K562 (cell line): Measurements from ENCODE around the gene LRCH1. TPM values are rescaled to one million over a fixed set of nuclear protein-coding genes. Genes with fewer than 3 reads are reported as not detected.

Experiments
- ATAC-seq: fragments of 200-7000 bp; cut with Tn5 transposase; 3 replicates; pipeline ENCODE4 v1.9.1; 2020; ENCODE audit warnings: moderate library complexity
- BruUV-seq: library from RNA; stranded (reverse); fragments of 400-500 nt; replicated peaks from 2 replicates; lab custom pipeline; 2021; lab: Mats Ljungman, UMichigan
- CTCF ChIA-PET: fragments of 300-600 bp; formaldehyde crosslinking; extraction: SDS; loops from one replicate; lab custom pipeline; 2021; ENCODE audit warnings: low intra/inter-chr PET ratio; lab: Yijun Ruan, JAX
- POLR2A ChIA-PET: fragments of 300-600, 350-650 bp; sonication (Branson Sonifier 250); formaldehyde crosslinking; extraction: SDS; loops from one replicate; lab custom pipeline; 2021; ENCODE audit warnings: antibody characterized with exemption, inconsistent platforms; lab: Yijun Ruan, JAX
- DNase-seq, 4 experiments: peaks; one replicate each; pipeline versions ENCODE4 v3.0.0 to v3.0.0-alpha.2; 2011 to 2018; ENCODE audit warnings: low spot score in 3 of 4, mixed read lengths in 3 of 4; ENCODE audit errors: extremely low read depth in 1 of 4
- FAIRE-seq: peaks from 2 replicates; lab custom pipeline; 2011; peaks lifted over from hg19 to GRCh38; lab: Jason Lieb, UNC
- H2AFZ ChIP-seq: 2 replicates; pipeline ENCODE4 v1.6.0; 2011; ENCODE audit warnings: low read depth, low read length, control low read depth, inconsistent platforms
- H3K27ac ChIP-seq: fragments of 200-600 bp; 3 replicates; pipeline ENCODE4 v1.8.0; 2011; ENCODE audit warnings: low read depth, mild to moderate bottlenecking, control low read depth, inconsistent platforms, low read length, moderate library complexity, mixed read lengths; ENCODE audit errors: extremely low read depth
- H3K27me3 ChIP-seq, 2 experiments: fragments of 300-600 bp in 1 of 2; 2 replicates in 1 of 2; 3 replicates in 1 of 2; pipeline versions ENCODE4 v1.6.0 to v1.8.0; 2011; ENCODE audit warnings: inconsistent platforms in 2 of 2, low read length in 2 of 2, mild to moderate bottlenecking in 1 of 2, mixed read lengths in 1 of 2, moderate library complexity in 1 of 2; ENCODE audit not compliant: control insufficient read depth in 2 of 2, insufficient read depth in 2 of 2
- H3K36me3 ChIP-seq: fragments of 300-600 bp; 3 replicates; pipeline ENCODE4 v1.8.0; 2011; ENCODE audit warnings: mild to moderate bottlenecking, low read length, inconsistent platforms; ENCODE audit not compliant: control insufficient read depth, insufficient read depth
- H3K4me1 ChIP-seq, 2 experiments: fragments of 200-600 bp in 1 of 2; replicated peaks in 1 of 2; 2 replicates in 1 of 2; 3 replicates in 1 of 2; pipeline versions ENCODE4 v1.5.1 to v1.8.0; 2011; ENCODE audit warnings: inconsistent platforms in 2 of 2, low read length in 2 of 2, mild to moderate bottlenecking in 1 of 2, mixed read lengths in 1 of 2, moderate library complexity in 1 of 2; ENCODE audit not compliant: control insufficient read depth in 2 of 2, insufficient read depth in 2 of 2
- H3K4me2 ChIP-seq: 2 replicates; pipeline ENCODE4 v1.6.1; 2011; ENCODE audit warnings: low read length, control low read depth, inconsistent platforms, mixed read lengths; ENCODE audit not compliant: insufficient read depth
- H3K4me3 ChIP-seq: fragments of 200-600 bp; sonication (generic), shearing (Covaris generic); 2 replicates; pipeline ENCODE4 v1.5.1; 2016; ENCODE audit warnings: control low read depth, inconsistent platforms
- H3K79me2 ChIP-seq: fragments of 200-600 bp; 3 replicates; pipeline ENCODE4 v1.8.0; 2011; ENCODE audit warnings: low read length, inconsistent platforms; ENCODE audit not compliant: control insufficient read depth, insufficient read depth
- H3K9ac ChIP-seq, 2 experiments: 2 replicates each; pipeline versions ENCODE4 v1.6.0 to v1.6.1; 2011; ENCODE audit warnings: low read depth in 2 of 2, low read length in 2 of 2, control low read depth in 1 of 2, inconsistent platforms in 1 of 2, mild to moderate bottlenecking in 1 of 2, mixed read lengths in 1 of 2; ENCODE audit not compliant: insufficient read depth in 1 of 2
- H3K9me1 ChIP-seq: one replicate; pipeline ENCODE4 v1.6.0; 2011; ENCODE audit warnings: inconsistent platforms, mild to moderate bottlenecking, low read length, moderate library complexity; ENCODE audit not compliant: control insufficient read depth, insufficient read depth
- H3K9me3 ChIP-seq: replicated peaks from 2 replicates; pipeline ENCODE4 v1.5.1; 2011; ENCODE audit warnings: low read depth, low read length, inconsistent platforms; ENCODE audit not compliant: control insufficient read depth, insufficient read depth
- H4K20me1 ChIP-seq: replicated peaks from 2 replicates; pipeline ENCODE4 v1.6.1; 2011; ENCODE audit warnings: low read length, inconsistent platforms, mixed read lengths; ENCODE audit not compliant: control insufficient read depth, insufficient read depth
- MAFK ChIP-seq: IDR thresholded peaks from 2 replicates; pipeline ENCODE4 v1.6.1; 2011; ENCODE audit warnings: low read length, improper control_type of control experiment
- MECOM ChIP-seq: fragments of 250-450 bp; sonication (Bioruptor Pico); IDR thresholded peaks from 2 replicates; pipeline ENCODE4 v1.8.0; 2022; ENCODE audit warnings: inconsistent platforms
- SMAD1 ChIP-seq: fragments of 150-350 bp; IDR thresholded peaks from 2 replicates; pipeline ENCODE4 v1.6.1; 2014; ENCODE audit warnings: low read length, low read depth; ENCODE audit not compliant: partially characterized antibody
- STAT5A ChIP-seq: IDR thresholded peaks from 2 replicates; pipeline ENCODE4 v1.6.1; 2012; ENCODE audit warnings: low read length, inconsistent platforms, borderline replicate concordance
- TCF7L2 ChIP-seq: fragments of 150-350 bp; IDR thresholded peaks from 2 replicates; pipeline ENCODE4 v1.6.1; 2016; ENCODE audit warnings: low read depth, mild to moderate bottlenecking, low read length, moderate library complexity
- U2AF2 ChIP-seq: fragments of 200-400 bp; formaldehyde crosslinking; optimal IDR thresholded peaks from 2 replicates; pipeline ENCODE3; 2017; ENCODE audit warnings: low read depth, mild to moderate bottlenecking, low read length
- ZNF766 ChIP-seq: fragments of 200-800 bp; sonication (Bioruptor generic); conservative IDR thresholded peaks from 2 replicates; pipeline ENCODE4 v1.6.1; 2016; ENCODE audit warnings: missing genetic modification characterization, missing compliant biosample characterization
- WGBS: fragments of 100-300 bp; shearing (Covaris generic); methylation state at CpG from one replicate; pipeline ENCODE4 v1.1.6; 2016; ENCODE audit warnings: low coverage, mixed read lengths; ENCODE audit not compliant: insufficient coverage; ENCODE audit errors: missing lambda C conversion rate; 5-methylcytosine and 5-hydroxymethylcytosine counted together
- in situ Hi-C: fragments of 300-500 bp; cut with MboI; formaldehyde crosslinking; loops from 4 replicates; pipeline ENCODE4 v1.15.0; 2018; ENCODE audit warnings: inconsistent platforms, mixed read lengths
- intact Hi-C: fragments of 100-400 bp; cut with micrococcal nuclease; formaldehyde crosslinking; loops from 2 replicates; pipeline ENCODE4 v1.14.2; 2022
- polyA plus RNA-seq, 8 experiments: library from polyadenylated mRNA; depleted of rRNA in 4 of 8; stranded (reverse) in 5 of 8; unstranded in 3 of 8; fragments of >200 nt; fragmentation: Nextera tagmentation in 2 of 8; fragmentation: Illumina TruSeq in 1 of 8; extraction: Ambion mirVana in 2 of 8; extraction: Trizol in 1 of 8; gene quantifications; 2 replicates each; pipeline versions ENCODE4 v1.2.1 to v1.2.3, GENCODE V29; 2011 to 2014; ENCODE audit warnings: inconsistent platforms in 1 of 8, missing spikeins in 1 of 8
- total RNA-seq, 7 experiments: library from RNA; depleted of rRNA in 6 of 7; stranded (reverse); fragments of >200 nt in 6 of 7; fragmentation: Illumina TruSeq in 2 of 7; extraction: Trizol in 2 of 7; gene quantifications; 2 replicates each; pipeline versions ENCODE4 v1.2.1 to v1.2.3, GENCODE V29; 2011 to 2021; ENCODE audit warnings: low replicate concordance in 1 of 7

Gene LRCH1
- total and polyA plus RNA-seq, 9 of the 15 experiments (the other 6 are each of a cell fraction or from before 2014, with no cell fraction given), result 1.1 to 6.8 (median 3.7) TPM

DNA sequence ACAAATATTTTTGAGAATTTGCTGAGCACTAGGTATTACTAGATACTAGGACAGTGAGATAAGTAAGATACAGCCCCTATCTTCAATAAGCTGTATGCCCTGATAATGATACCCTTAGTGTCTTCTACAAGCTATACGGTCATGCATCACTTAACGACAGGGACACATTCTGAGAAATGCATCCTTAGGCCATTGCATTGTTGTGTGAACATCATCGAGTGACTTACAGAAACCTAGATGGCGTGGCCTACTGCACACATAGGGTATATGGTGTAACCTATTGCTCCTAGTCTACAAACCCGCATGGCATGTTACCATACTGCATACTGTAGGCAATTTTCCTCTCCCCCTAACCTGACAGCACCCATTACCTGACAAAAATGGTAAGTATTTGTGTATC lies 64.9 kb downstream of the LRCH1 start:
- in situ Hi-C loops (no loop called here), intact Hi-C loops (no loop called here)
- H3K4me2 ChIP-seq, result no peak overlapping the region
- peaks cover 24% of the 10 kb centered on the region for H4K20me1 ChIP-seq
- WGBS, result 43% methylated on average over 5 of the region's 5 CpGs
- ATAC-seq (no peak), DNase-seq (no peak), FAIRE-seq (no peak)
- CTCF ChIA-PET, result no interaction called here
- H3K9ac ChIP-seq, result no peak overlapping the region
- H3K36me3 ChIP-seq, result no peaks in the 10 kb centered on the region
- H3K27ac ChIP-seq, result no peak overlapping the region
- H3K9me3 ChIP-seq, result no peaks in the 10 kb centered on the region
- POLR2A ChIA-PET, result interaction anchor here (0.8 kb wide), 1 partner anchor 10 kb away, joined by 3 read pairs; no protein-coding TSS in a partner anchor
- no peaks in the 10 kb centered on the region for H3K9me1 ChIP-seq
- peaks cover 0 to 8% of the 10 kb centered on the region in 2 experiments; a peak in 1 of 5 replicates for H3K4me1 ChIP-seq
- no peak overlapping the region for H3K4me3 ChIP-seq
- H2AFZ ChIP-seq, result no peak overlapping the region
- no TSS peak for BruUV-seq
- no peaks in the 10 kb centered on the region for H3K27me3 ChIP-seq
- TF ChIP-seq SMAD1 (no peak), U2AF2 (no peak), ZNF766 (no peak), STAT5A (no peak), MAFK (no peak), MECOM (CRISPR knock-in tag) (no peak), TCF7L2 (no peak)
- H3K79me2 ChIP-seq, result peaks cover 7% of the 10 kb centered on the region
